Effector memory CD4-positive, alpha-beta T cell (primary cell): ENCODE measurements around the gene TMEM271.

Experiments
- DNase-seq, 3 donors: peaks; one replicate each; pipeline ENCODE4 v3.0.0-alpha.2; 2020
- H3K27ac ChIP-seq: 2 replicates; pipeline ENCODE4 v1.7.0; 2013; ENCODE audit warnings: mild to moderate bottlenecking, low read length, moderate library complexity; ENCODE audit not compliant: insufficient read depth, poor library complexity, severe bottlenecking
- H3K27me3 ChIP-seq: replicated peaks from 2 replicates; pipeline ENCODE4 v1.7.0; 2013; ENCODE audit warnings: mild to moderate bottlenecking, low read length; ENCODE audit not compliant: insufficient read depth, control insufficient read depth, poor library complexity, severe bottlenecking
- H3K36me3 ChIP-seq: 2 replicates; pipeline ENCODE4 v1.7.0; 2013; ENCODE audit warnings: mild to moderate bottlenecking, low read length, moderate library complexity; ENCODE audit not compliant: control insufficient read depth, insufficient read depth
- H3K4me1 ChIP-seq: 2 replicates; pipeline ENCODE4 v1.7.0; 2013; ENCODE audit warnings: low read length, mild to moderate bottlenecking; ENCODE audit not compliant: control insufficient read depth, insufficient read depth, poor library complexity, severe bottlenecking
- H3K4me3 ChIP-seq: 2 replicates; pipeline ENCODE4 v1.7.0; 2013; ENCODE audit warnings: low read length, low read depth, mild to moderate bottlenecking; ENCODE audit not compliant: insufficient read depth, poor library complexity, severe bottlenecking
- H3K9me3 ChIP-seq: 2 replicates; pipeline ENCODE4 v1.7.0; 2013; ENCODE audit warnings: mild to moderate bottlenecking, low read length, moderate library complexity; ENCODE audit not compliant: control insufficient read depth

The TMEM271 gene

GRCh38 chr4:608236-608635, 32.1 kb upstream of the TMEM271 start:
- Histone ChIP-seq H3K4me1 (no peaks in the 10 kb centered on the region), H3K4me3 (no peak overlapping the region), H3K9me3 (no peaks in the 10 kb centered on the region), H3K27ac (no peak overlapping the region), H3K27me3 (peaks cover 3% of the 10 kb centered on the region), H3K36me3 (no peaks in the 10 kb centered on the region)
- DNase-seq = no peak

GRCh38 chr4:605702-606425, 29.8 kb upstream of the TMEM271 start:
- no peaks in the 10 kb centered on the region for H3K36me3 ChIP-seq
- no peaks in the 10 kb centered on the region for H3K9me3 ChIP-seq
- H3K27me3 ChIP-seq = peaks cover 6% of the 10 kb centered on the region
- H3K4me1 ChIP-seq = no peaks in the 10 kb centered on the region
- no peak overlapping the region for H3K4me3 ChIP-seq
- H3K27ac ChIP-seq = no peak overlapping the region
- no peak for DNase-seq

- no peak for DNase-seq
- Histone ChIP-seq H3K4me3 (no peak overlapping the region), H3K9me3 (no peaks in the 10 kb centered on the region), H3K27ac (no peak overlapping the region), H3K4me1 (no peaks in the 10 kb centered on the region), H3K27me3 (peaks cover 6% of the 10 kb centered on the region), H3K36me3 (no peaks in the 10 kb centered on the region)
Measured at GRCh38 chr4:604131-604530, 28.0 kb upstream of the TMEM271 start.

GRCh38 chr4:602559-602942, 26.5 kb upstream of the TMEM271 start:
- H3K4me1 ChIP-seq = no peaks in the 10 kb centered on the region
- no peak for DNase-seq
- no peak overlapping the region for H3K4me3 ChIP-seq
- H3K36me3 ChIP-seq = no peaks in the 10 kb centered on the region
- no peak overlapping the region for H3K27ac ChIP-seq
- H3K27me3 ChIP-seq = peaks cover 8% of the 10 kb centered on the region
- H3K9me3 ChIP-seq = no peaks in the 10 kb centered on the region

- H3K4me1 ChIP-seq = no peaks in the 10 kb centered on the region
- no peaks in the 10 kb centered on the region for H3K9me3 ChIP-seq
- no peaks in the 10 kb centered on the region for H3K36me3 ChIP-seq
- no peak for DNase-seq
- H3K27me3 ChIP-seq = peaks cover 8% of the 10 kb centered on the region
- no peak overlapping the region for H3K4me3 ChIP-seq
- no peak overlapping the region for H3K27ac ChIP-seq
Measured at GRCh38 chr4:601612-602558, 25.8 kb upstream of the TMEM271 start.

- no peak for DNase-seq
Measured at GRCh38 chr4:600850-601515, 24.9 kb upstream of the TMEM271 start.

GRCh38 chr4:600166-600565, 24.1 kb upstream of the TMEM271 start:
- DNase-seq = no peak
- Histone ChIP-seq H3K4me1 (no peaks in the 10 kb centered on the region), H3K27me3 (peaks cover 8% of the 10 kb centered on the region), H3K9me3 (no peaks in the 10 kb centered on the region), H3K36me3 (no peaks in the 10 kb centered on the region), H3K27ac (no peak overlapping the region), H3K4me3 (no peak overlapping the region)

More at GRCh38 chr4:600850-601515, 24.9 kb upstream of the TMEM271 start:
- Histone ChIP-seq H3K4me1 (no peaks in the 10 kb centered on the region), H3K4me3 (no peak overlapping the region), H3K27me3 (peaks cover 8% of the 10 kb centered on the region), H3K27ac (no peak overlapping the region), H3K36me3 (no peaks in the 10 kb centered on the region), H3K9me3 (no peaks in the 10 kb centered on the region)

- H3K27me3 ChIP-seq = peaks cover 8% of the 10 kb centered on the region
- no peaks in the 10 kb centered on the region for H3K4me1 ChIP-seq
- no peaks in the 10 kb centered on the region for H3K9me3 ChIP-seq
- no peaks in the 10 kb centered on the region for H3K36me3 ChIP-seq
- no peak overlapping the region for H3K4me3 ChIP-seq
- H3K27ac ChIP-seq = no peak overlapping the region
- DNase-seq = no peak
Measured at GRCh38 chr4:598925-599324, 22.8 kb upstream of the TMEM271 start.

- no peaks in the 10 kb centered on the region for H3K36me3 ChIP-seq
- no peaks in the 10 kb centered on the region for H3K9me3 ChIP-seq
- no peaks in the 10 kb centered on the region for H3K27me3 ChIP-seq
- no peak overlapping the region for H3K27ac ChIP-seq
- H3K4me1 ChIP-seq = no peaks in the 10 kb centered on the region
- DNase-seq = no peak
- H3K4me3 ChIP-seq = no peak overlapping the region
Measured at GRCh38 chr4:592825-593520, 16.9 kb upstream of the TMEM271 start.
